ENCODE data around the gene TMPRSS11B.

DNA sequence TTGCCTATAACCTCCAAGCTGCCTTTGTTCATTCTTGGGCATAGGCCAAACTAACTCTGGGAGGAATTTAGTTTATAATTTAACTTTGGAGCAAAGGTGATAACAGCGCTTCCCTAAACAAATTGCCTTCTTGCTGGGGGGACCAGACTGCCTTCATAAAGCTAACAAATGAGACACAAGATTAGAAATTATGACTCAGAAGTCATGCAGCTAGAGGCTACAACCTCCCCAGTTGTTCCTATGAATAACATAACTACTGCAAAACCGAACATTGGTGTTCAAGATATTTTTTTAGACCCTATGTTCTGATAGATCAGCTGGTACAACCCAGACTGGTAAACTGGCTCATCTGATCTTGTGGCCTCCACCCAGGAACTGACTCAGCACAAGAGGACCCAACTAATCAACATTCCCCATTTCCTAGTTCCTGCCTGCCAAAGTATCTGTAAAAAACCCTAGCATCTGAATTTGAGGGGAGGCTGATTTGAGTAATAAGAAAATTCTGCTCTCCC is 22.0 kb upstream of the TMPRSS11B start:
- TF ChIP-seq POLR2A (IDR thresholded peaks at IDR 0.05; ENCODE audit: low read depth, low read length), result no peak
- no peak for TF ChIP-seq POLR2AphosphoS5 (IDR thresholded peaks at IDR 0.05; ENCODE audit: low read depth, low read length)
- TF ChIP-seq TAF1 (IDR thresholded peaks at IDR 0.05; ENCODE audit: borderline replicate concordance, low read depth, low read length), result no peak

All from GM12892 (cell line).